Loucy (cell line): Measurements from ENCODE around the gene LHFPL6.

ENCODE experiments used
- H2AFZ ChIP-seq: fragments of 200-600 bp; sonication (generic); 2 replicates; pipeline ENCODE4 v1.6.0; 2016; ENCODE audit warnings: antibody characterized with exemption, mild to moderate bottlenecking, low read length, moderate library complexity
- H3F3A ChIP-seq: fragments of 200-600 bp; 2 replicates; pipeline ENCODE4 v1.6.0; 2016; ENCODE audit warnings: antibody characterized with exemption, low read depth, mild to moderate bottlenecking
- H3K27me3 ChIP-seq: fragments of 200-600 bp; sonication (generic); 2 replicates; pipeline ENCODE4 v1.6.1; 2014; ENCODE audit warnings: low read length, mild to moderate bottlenecking; ENCODE audit not compliant: insufficient read depth, poor library complexity, severe bottlenecking
- H3K36me3 ChIP-seq: fragments of 200-600 bp; sonication (generic); 2 replicates; pipeline ENCODE4 v1.6.1; 2016; ENCODE audit warnings: low read length; ENCODE audit not compliant: insufficient read depth
- H3K4me1 ChIP-seq: fragments of 200-600 bp; sonication (generic); 2 replicates; pipeline ENCODE4 v1.5.1; 2014; ENCODE audit warnings: low read length, mild to moderate bottlenecking; ENCODE audit not compliant: insufficient read depth, poor library complexity, severe bottlenecking
- H3K4me2 ChIP-seq: fragments of 200-600 bp; sonication (generic); 2 replicates; pipeline ENCODE4 v1.6.0; 2014; ENCODE audit warnings: antibody characterized with exemption, low read length, low read depth, mild to moderate bottlenecking; ENCODE audit not compliant: poor library complexity, severe bottlenecking
- H3K4me3 ChIP-seq: fragments of 200-600 bp; sonication (generic); 2 replicates; pipeline ENCODE4 v1.5.1; 2014; ENCODE audit warnings: low read length, mild to moderate bottlenecking, mixed read lengths; ENCODE audit not compliant: poor library complexity, severe bottlenecking
- H3K79me2 ChIP-seq: fragments of 200-600 bp; sonication (generic); 2 replicates; pipeline ENCODE4 v1.6.1; 2014; ENCODE audit warnings: low read length; ENCODE audit not compliant: insufficient read depth
- H3K9ac ChIP-seq: fragments of 200-600 bp; sonication (generic); 2 replicates; pipeline ENCODE4 v1.6.0; 2014; ENCODE audit warnings: mild to moderate bottlenecking, low read depth, low read length, moderate library complexity; ENCODE audit not compliant: poor library complexity, severe bottlenecking
- H3K9me2 ChIP-seq: fragments of 200-600 bp; sonication (generic); replicated peaks from 2 replicates; pipeline ENCODE4 v1.6.1; 2016; ENCODE audit warnings: low read depth, low read length, mixed read lengths
- H3K9me3 ChIP-seq: fragments of 200-600 bp; sonication (generic); 2 replicates; pipeline ENCODE4 v1.6.1; 2014; ENCODE audit warnings: mild to moderate bottlenecking, antibody characterized with exemption, low read length, low read depth; ENCODE audit not compliant: insufficient read depth
- H4K20me1 ChIP-seq: fragments of 200-600 bp; sonication (generic); 2 replicates; pipeline ENCODE4 v1.6.0; 2014; ENCODE audit warnings: antibody characterized with exemption, low read length, mild to moderate bottlenecking; ENCODE audit not compliant: insufficient read depth, poor library complexity, severe bottlenecking
- EZH2phosphoT487 ChIP-seq: fragments of 200-600 bp; IDR thresholded peaks from 2 replicates; pipeline ENCODE4 v1.6.1; 2018; ENCODE audit warnings: antibody characterized with exemption, mild to moderate bottlenecking, moderate library complexity, borderline replicate concordance
- TF ChIP-seq, protein P1 (sequence below): fragments of 200-600 bp; sonication (generic); conservative IDR thresholded peaks from 2 replicates; pipeline ENCODE4 v1.5.1; 2014; ENCODE audit warnings: mild to moderate bottlenecking, antibody characterized with exemption, low read length

LHFPL6 gene

GRCh38 chr13:39350461-39350881, 252.5 kb downstream of the LHFPL6 start:
- Histone ChIP-seq H3K4me2 (no peak overlapping the region), H4K20me1 (no peaks in the 10 kb centered on the region)
- TF ChIP-seq, protein P1, sequence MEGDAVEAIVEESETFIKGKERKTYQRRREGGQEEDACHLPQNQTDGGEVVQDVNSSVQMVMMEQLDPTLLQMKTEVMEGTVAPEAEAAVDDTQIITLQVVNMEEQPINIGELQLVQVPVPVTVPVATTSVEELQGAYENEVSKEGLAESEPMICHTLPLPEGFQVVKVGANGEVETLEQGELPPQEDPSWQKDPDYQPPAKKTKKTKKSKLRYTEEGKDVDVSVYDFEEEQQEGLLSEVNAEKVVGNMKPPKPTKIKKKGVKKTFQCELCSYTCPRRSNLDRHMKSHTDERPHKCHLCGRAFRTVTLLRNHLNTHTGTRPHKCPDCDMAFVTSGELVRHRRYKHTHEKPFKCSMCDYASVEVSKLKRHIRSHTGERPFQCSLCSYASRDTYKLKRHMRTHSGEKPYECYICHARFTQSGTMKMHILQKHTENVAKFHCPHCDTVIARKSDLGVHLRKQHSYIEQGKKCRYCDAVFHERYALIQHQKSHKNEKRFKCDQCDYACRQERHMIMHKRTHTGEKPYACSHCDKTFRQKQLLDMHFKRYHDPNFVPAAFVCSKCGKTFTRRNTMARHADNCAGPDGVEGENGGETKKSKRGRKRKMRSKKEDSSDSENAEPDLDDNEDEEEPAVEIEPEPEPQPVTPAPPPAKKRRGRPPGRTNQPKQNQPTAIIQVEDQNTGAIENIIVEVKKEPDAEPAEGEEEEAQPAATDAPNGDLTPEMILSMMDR, result no peak
- TF ChIP-seq EZH2phosphoT487, result no peak

DNA sequence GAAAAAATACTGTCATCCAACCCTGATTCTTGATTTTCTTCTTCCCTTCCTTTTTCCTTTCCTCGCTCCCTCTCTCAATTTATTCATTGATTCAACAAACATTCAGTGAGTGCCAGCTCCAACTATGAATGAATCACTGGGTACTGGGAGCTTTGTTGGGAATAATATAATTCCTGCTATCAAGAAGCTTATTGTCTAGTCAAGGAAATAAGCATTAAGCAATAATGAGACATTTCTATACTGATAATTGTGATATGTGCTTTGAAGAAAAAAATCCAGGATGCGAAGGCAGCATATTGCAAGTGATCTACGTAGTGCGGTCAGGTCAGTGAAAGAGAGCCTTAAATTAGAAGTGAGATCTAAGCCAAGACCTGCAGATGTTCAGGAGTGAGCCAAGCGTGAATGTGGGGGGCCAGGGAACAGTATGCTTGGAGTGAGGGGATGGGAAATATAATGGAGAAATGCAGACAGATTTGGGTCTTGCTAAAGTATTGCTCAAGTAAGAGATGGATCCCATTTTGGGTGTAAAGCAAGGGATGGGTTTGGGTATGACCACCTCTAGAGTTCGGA, 253.5 kb downstream of the LHFPL6 start:
- Histone ChIP-seq H3K9ac (no peak overlapping the region), H3F3A (no peaks in the 10 kb centered on the region), H3K79me2 (no peaks in the 10 kb centered on the region), H3K4me3 (no peak overlapping the region), H3K36me3 (no peaks in the 10 kb centered on the region), H3K9me2 (no peaks in the 10 kb centered on the region), H4K20me1 (no peaks in the 10 kb centered on the region), H3K4me2 (no peak overlapping the region), H3K27me3 (no peaks in the 10 kb centered on the region), H2AFZ (no peak overlapping the region), H3K4me1 (no peaks in the 10 kb centered on the region), H3K9me3 (no peaks in the 10 kb centered on the region)
- TF ChIP-seq EZH2phosphoT487, result no peak
- TF ChIP-seq, protein P1, result no peak

More at GRCh38 chr13:39350461-39350881, 252.5 kb downstream of the LHFPL6 start:
- no peaks in the 10 kb centered on the region for H3K9me3 ChIP-seq
- no peaks in the 10 kb centered on the region for H3K4me1 ChIP-seq
- no peaks in the 10 kb centered on the region for H3F3A ChIP-seq
- H3K4me3 ChIP-seq, result no peak overlapping the region
- no peaks in the 10 kb centered on the region for H3K27me3 ChIP-seq
- no peaks in the 10 kb centered on the region for H3K79me2 ChIP-seq
- H3K9me2 ChIP-seq, result no peaks in the 10 kb centered on the region
- H2AFZ ChIP-seq, result no peak overlapping the region
- no peak overlapping the region for H3K9ac ChIP-seq
- no peaks in the 10 kb centered on the region for H3K36me3 ChIP-seq

GRCh38 chr13:39347926-39348901, 254.8 kb downstream of the LHFPL6 start:
- Histone ChIP-seq H3K4me1 (no peaks in the 10 kb centered on the region), H2AFZ (no peak overlapping the region), H3K4me3 (no peak overlapping the region), H4K20me1 (no peaks in the 10 kb centered on the region), H3K9me3 (no peaks in the 10 kb centered on the region), H3K4me2 (no peak overlapping the region), H3K9ac (no peak overlapping the region), H3K27me3 (no peaks in the 10 kb centered on the region), H3F3A (no peaks in the 10 kb centered on the region), H3K36me3 (no peaks in the 10 kb centered on the region), H3K79me2 (no peaks in the 10 kb centered on the region), H3K9me2 (no peaks in the 10 kb centered on the region)
- no peak for TF ChIP-seq EZH2phosphoT487
- TF ChIP-seq, protein P1, result no peak
